ENCODE data around the gene TUBGCP2. TPM values are rescaled to one million over a fixed set of nuclear protein-coding genes. Genes with fewer than 3 reads are reported as not detected.
"Not testable (repeated sequence)": the region's sequence is repeated elsewhere in the genome, so short reads cannot be mapped to it uniquely, and the experiment has no call there.

TUBGCP2 gene
- total RNA-seq, 1 donor from 2014 or later: 47.7 TPM

- peak; percentile 27 for DNase-seq
These were observed 63.0 kb downstream of the TUBGCP2 start for GRCh38 chr10:133245439-133246235.

- no peak for DNase-seq
These were observed 65.1 kb downstream of the TUBGCP2 start for GRCh38 chr10:133243593-133243992.

- DNase-seq: no peak
These were observed 65.9 kb downstream of the TUBGCP2 start for GRCh38 chr10:133242611-133243356.

GRCh38 chr10:133241501-133242205 is 67.0 kb downstream of the TUBGCP2 start:
- no peak for DNase-seq

GRCh38 chr10:133239990-133240389 is 68.7 kb downstream of the TUBGCP2 start:
- DNase-seq: no peak

GRCh38 chr10:133238466-133238804 is 70.2 kb downstream of the TUBGCP2 start:
- DNase-seq: no peak

- no peak for DNase-seq
These were observed 70.8 kb downstream of the TUBGCP2 start, which contains the start of gene VENTX for GRCh38 chr10:133237588-133238465. VENTX (plus strand) TSS chr10:133237855; CDS start chr10:133237915, 60 bp downstream.

GRCh38 chr10:133237241-133237587 is 71.5 kb downstream of the TUBGCP2 start:
- no peak for DNase-seq

GRCh38 chr10:133236401-133237240 is 72.1 kb downstream of the TUBGCP2 start:
- DNase-seq: no peak

GRCh38 chr10:133235932-133236331 is 72.7 kb downstream of the TUBGCP2 start:
- DNase-seq: no peak

- no peak for DNase-seq
These were observed 73.3 kb downstream of the TUBGCP2 start for GRCh38 chr10:133235265-133235855.

GRCh38 chr10:133234796-133235195 is 73.9 kb downstream of the TUBGCP2 start:
- DNase-seq: not testable (repeated sequence)

- DNase-seq: no peak
These were observed 76.6 kb downstream of the TUBGCP2 start for GRCh38 chr10:133231946-133232574.

GRCh38 chr10:133231244-133231945 is 77.3 kb downstream of the TUBGCP2 start:
- no peak for DNase-seq

- peak; percentile 41 for DNase-seq
These were observed 78.1 kb downstream of the TUBGCP2 start for GRCh38 chr10:133230387-133231195.

GRCh38 chr10:133230044-133230361 is 78.7 kb downstream of the TUBGCP2 start, which contains the start of gene UTF1:
UTF1 (plus strand) TSS chr10:133230217; CDS start chr10:133230289, 72 bp downstream.
- no peak for DNase-seq

GRCh38 chr10:133229265-133230043 is 79.2 kb downstream of the TUBGCP2 start:
- DNase-seq: no peak

All from tongue (tissue), 2 donors.